T-helper 2 cell treated with Interferon-gamma antibody and Interleukin-4, amounts not matched to agents 100 ng/mL and 5 ng/mL, for 36 hours (primary cell): Measurements from ENCODE around the gene PIGU. TPM values are rescaled to one million over a fixed set of nuclear protein-coding genes. Genes with fewer than 3 reads are reported as not detected.
"Not testable (repeated sequence)": the region's sequence is repeated elsewhere in the genome, so short reads cannot be mapped to it uniquely, and the experiment has no call there.

Source experiments
- intact Hi-C: fragments of 100-400 bp; cut with micrococcal nuclease; formaldehyde crosslinking; loops from one replicate; pipeline ENCODE4 v1.15.1; 2023
- total RNA-seq: library from RNA; stranded (reverse); gene quantifications from 2 replicates; pipeline ENCODE4 v1.2.3, GENCODE V29; 2022

Gene PIGU
- total RNA-seq, 1 donor from 2014 or later: 22.0 TPM

DNA sequence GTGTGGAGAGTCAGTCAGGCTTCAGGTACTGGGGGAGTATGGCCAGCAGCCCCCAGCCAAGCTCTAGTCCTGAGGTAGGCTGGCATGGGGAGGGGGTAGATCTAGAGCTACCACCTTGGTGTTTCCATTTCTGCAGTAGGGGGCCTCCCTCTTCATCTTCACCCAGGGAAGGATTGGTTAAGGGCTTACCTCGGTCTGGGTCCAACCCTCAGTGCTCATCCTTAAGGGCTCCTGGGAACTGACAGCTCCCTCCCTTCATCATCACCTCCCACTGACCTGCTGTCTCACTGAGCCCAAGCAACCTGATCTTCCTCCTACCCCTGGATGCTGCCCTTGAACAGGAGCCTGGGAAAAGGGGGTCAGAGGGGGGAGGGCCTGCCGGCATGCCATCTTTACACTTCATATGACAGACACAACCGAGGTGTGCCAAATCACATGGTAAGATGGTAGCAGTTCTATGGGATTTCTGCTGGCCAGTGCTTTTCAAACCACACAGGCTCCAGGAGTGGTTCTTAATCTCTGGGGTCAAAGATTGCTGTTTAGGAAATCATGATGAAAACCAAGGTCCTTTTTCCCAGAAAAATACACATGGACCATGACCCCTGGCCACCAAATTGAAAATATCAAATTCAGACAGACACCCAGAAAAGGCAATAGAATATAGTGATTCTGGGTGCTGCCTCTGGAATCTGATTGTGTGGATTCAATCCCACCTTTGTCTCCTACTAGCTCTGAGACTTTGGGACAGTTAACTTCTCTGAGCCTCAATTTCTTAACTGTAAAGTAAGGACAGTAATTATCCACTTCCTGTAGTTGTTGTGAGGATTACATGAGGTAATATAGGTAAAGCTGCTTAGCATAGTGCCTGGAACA lies 30.3 kb upstream of the PIGU start:
- intact Hi-C loops: loop anchor here (5.0 kb wide), 2 partner anchors 715 to 910 kb away; partner anchors contain the start of genes RALY and SPAG4

DNA sequence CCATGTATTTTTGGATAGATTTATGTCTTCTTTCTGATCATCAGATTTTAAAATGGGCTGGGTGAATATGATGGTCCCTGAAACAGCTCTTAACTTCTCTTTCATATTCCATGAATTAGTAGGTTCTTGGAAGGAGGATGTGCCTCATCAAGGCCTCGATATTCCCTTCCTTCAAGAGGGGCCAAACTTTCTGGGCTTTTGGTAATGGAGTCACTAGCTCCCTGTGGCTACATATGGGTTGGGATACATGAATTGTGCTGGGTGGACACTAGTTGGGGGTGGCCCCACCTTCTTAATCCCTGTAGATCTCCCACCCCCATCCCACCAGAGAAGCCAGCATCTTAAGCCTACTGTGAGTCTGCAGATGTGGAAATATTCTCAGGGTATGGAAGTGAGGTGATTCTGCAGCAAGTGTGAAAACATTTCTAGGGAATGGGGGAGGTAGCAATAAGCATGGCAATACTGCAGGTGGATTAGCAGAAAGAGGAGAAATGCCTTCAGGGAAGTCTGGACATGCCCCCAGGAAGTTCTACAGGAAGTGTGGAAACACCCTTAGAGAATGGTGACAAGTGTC lies 29.5 kb upstream of the PIGU start:
- intact Hi-C loops: loop anchor here (5.0 kb wide), 2 partner anchors 714 to 911 kb away; partner anchors contain the start of genes RALY and SPAG4

DNA sequence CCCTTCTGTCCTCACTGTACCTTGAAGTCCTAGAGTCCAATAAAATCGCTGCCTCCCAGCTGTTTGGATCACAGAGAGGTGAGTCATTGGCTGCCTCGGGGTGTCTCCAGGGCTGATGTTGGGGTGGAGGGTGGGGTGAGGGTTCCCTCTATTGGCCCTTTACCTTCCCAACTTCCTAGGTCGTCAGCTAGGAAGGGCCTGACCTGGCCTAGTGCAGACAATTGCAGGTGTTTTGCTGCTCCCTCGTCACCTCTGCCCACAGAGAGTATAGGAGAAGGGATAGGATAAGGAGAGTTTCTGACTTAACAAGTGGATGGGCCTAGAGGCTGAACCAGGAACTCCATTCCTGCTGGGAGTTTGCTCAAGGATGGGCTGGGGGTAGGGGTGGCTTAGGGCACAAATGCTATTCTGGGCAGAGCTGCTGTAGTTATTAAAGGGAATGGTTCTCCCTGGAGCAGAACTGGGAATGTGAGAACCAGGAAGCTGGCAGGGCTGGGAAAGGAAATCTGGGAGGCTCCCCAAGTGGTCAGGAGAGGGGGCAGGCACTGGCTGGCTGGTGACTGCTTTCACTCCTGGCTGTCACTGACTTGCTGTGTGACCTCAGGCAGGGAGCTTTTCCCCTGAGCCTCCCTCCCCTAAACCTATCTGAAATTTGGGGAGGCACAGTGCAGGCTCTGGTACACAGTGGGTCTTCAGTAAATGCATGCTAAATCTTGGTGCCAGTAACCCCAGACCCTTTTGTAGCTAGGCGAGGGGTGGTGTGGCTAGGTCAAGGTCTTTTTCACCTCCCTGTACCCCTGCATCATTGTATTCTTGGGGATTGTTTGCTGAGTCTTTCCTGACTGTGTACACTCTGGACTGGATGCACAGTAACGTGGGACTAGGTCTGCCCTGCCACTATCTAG lies 28.8 kb upstream of the PIGU start:
- intact Hi-C loops: loop anchor here (5.0 kb wide), 2 partner anchors 713 to 912 kb away; partner anchors contain the start of genes RALY and SPAG4

DNA sequence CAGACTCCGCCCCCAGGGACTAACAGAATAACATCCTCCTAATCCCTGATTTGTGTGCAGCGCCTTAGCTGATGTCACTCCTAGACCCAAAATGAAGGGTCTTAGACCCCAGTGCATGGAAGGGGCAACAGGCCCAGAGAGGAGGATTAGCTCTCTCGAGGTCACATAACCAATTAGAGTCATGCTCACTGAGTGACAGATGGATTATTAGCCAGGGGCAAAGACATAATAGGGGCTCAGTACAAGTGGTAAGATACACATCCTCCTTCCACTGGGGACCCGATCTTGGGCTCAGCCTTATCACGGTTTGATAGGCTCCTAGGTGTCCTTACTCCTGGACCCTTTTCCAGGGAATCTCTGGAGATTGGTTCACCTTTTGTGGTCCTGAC lies 28.1 kb upstream of the PIGU start:
- intact Hi-C loops: loop anchor here (5.0 kb wide), 2 partner anchors 713 to 912 kb away; partner anchors contain the start of genes RALY and SPAG4

DNA sequence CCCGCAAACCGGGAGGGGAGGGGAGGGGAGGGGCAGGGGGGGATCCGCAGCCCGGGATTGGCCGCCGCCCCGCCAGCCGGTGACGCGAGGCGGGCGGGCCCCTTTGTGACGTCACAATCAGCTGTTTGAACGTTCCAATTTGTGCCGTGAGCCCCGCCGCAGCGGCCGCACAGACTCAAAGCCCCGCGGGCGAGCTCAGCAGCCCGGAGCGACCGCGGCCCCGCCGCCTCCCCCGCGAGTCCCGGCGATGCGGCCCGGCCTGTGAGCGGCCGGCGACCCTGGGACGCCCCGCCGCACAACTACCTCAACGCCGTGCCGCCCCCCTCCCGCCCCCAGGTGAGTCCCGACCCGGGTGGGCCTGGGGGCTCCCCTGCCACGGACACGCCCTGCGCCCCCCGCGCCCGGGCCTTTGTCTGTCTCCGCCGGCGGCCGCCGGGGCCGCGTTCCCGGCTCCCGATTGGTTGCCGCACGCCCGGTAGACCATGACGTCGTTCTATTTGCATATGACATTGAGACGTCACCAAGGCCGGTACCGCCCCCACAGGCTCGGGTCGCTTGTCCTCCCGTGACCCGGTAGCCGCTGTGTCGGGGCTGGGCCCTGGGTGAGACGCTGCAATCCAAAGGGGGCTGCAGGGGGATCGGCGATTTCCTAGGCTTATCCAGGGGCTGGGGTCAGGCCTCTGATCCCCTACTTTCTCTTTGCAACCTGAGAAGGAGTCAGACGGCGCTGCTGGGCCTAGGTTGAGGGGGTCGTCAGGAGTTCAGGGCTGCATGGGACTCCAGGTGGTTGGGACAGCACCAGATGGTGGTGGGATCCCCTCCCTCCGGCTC lies 27.5 kb upstream of the PIGU start, which contains the start of gene TP53INP2:
TSS of gene TP53INP2 (plus strand) at position 168 of the 831 bp plus-strand sequence. CDS start 4,396 bp downstream, outside the sequence.
- intact Hi-C loops: loop anchor here (1.0 to 5.0 kb wide), 3 partner anchors 27 to 913 kb away; partner anchors contain the start of genes PIGU, RALY and SPAG4

DNA sequence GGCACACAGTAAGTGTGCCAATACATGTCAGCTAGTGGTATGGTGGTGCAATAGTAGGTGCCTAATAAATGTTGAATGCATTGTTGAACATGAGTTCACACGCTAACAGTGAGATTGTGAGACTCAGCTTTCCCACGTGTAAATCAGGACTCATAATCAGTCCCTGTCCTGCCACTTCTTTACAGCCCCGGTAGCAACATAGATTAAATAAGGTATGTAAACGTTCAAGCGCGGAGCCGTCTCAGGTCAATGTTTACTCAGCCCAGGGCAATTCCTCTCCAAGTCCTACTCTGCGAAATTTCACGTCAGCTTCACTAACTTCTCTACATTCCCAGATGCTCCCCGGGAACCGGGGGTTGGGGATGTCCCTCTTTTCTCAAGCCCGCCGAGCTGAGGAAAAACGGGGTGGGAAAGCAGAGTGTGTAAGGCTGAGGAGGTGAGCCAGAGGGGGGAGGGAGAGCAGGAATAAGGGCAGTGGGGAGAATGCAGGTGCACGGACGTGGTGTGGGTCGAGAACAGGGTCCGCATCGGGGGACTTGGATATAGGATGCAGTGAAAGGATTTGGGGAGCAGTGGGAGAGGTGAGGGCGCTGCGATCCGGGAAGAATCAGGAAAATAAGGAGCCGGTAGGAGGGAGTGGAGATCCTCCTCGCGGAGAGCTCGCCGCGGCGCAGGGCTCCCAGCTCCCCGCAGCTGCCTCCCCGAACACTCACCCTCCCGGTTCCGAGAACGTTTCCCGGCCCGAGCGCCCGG lies 26.7 kb upstream of the PIGU start:
- intact Hi-C loops: loop anchor here (1.0 kb wide), 2 partner anchors 26 to 145 kb away; partner anchors contain the start of genes MAP1LC3A and PIGU

DNA sequence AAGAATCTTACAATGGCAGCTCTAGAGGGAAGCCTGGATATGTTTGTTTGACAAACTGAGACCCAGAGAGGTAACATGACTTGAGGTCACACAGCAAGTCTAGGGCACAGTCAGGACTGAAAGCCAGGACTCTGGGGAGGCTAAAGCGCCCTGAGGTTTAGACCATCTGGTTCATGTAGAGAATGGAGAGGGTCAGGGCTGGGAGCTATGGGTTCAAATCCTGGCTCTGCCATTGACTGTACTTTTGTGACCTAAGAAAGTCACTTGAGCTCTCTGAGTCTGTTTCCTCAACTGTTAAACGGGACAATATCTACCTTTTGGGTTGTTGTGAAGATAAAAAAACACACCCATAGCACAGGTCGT lies 26.1 kb upstream of the PIGU start:
- intact Hi-C loops: loop anchor here (1.0 kb wide), 1 partner anchor 145 kb away; the partner anchor contains the start of gene MAP1LC3A

DNA sequence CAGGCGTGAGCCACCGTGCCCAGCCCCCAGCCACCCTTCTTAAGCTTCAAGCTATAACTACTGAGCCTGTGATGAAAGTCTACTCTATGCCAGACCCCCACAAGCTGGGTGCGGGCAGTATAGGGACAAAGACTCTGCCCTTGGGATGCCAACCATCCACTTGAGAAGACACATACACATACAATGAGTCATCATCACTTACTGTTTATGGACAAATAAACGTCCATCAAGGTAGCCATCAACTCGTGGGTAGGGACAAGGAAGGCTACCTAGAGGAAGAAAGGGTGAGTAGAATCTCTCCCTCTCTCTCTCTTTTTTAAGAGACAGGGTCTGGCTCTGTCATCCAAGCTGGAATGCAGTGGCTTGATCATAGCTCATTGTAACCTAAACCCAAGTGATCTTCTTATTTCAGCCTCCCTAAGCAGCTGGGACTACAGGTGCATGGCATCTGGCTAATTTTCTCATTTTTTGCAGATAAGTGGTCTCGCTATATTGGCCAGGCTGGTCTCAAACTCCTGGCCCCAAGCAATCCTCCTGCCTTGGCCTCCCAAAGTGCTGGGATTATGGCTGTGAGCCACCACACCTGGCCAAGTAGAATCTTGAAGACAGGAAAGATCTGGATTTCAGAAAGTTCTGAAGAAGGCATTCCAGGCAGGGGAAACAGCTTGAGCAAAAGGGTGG lies 24.7 kb upstream of the PIGU start:
- intact Hi-C loops: no loop called here

DNA sequence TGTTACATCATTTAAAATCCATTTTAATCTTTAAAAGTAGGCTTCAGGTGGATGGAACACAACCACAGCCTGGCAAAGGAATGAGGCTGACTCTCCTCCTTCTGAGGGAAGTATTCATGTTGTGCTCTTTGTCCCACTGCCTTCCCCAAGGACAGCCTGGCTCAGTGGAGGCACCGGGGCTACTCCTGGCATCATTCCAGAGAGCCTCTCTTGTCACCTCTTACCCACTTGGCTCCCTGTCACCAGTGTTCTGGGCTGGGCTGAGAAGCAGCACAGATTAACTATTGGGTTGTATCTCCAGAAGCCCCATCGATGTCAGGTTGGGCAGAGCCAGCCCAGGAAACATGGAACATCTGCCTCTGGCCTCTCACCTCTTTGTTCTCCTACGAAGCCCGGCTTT lies 16.5 kb upstream of the PIGU start:
- intact Hi-C loops: no loop called here

DNA sequence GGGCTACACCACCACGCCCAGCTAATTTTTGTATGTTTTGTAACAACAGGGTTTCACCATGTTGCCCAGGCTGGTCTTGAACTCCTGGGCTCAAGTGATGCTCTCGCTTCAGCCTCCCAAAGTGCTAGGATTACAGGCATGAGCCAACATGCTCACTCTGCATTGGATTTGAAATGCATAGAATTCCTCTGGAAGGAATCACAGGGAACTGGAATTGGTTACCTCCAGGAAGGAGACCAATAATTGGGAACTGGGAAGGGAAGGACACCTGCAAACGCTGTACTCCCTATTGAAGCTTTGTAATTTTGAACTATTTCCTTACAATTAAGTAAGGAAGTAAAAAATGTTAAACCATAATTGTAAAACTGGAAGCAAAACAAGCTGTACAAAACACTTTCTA lies 14.9 kb upstream of the PIGU start:
- intact Hi-C loops: no loop called here

DNA sequence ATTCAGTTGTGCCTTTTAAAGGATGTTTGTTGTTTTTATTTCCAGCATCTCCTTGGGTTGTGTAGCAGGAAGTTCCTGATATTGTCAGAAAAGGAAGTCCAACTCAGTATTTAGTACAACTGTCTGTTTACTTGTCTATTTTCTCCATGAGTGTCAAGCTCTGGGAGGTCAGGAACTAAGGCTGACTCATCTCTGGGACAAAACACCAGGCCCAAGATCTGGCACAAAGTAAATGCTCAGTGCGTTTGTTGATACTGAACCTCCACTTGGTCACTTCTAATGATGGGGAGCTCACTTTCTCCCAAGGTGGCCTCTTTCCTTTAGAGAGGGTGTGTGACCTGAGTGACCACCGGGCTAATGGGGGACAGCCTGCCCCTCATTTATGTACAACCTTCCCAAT lies 12.6 kb upstream of the PIGU start:
- intact Hi-C loops: no loop called here

DNA sequence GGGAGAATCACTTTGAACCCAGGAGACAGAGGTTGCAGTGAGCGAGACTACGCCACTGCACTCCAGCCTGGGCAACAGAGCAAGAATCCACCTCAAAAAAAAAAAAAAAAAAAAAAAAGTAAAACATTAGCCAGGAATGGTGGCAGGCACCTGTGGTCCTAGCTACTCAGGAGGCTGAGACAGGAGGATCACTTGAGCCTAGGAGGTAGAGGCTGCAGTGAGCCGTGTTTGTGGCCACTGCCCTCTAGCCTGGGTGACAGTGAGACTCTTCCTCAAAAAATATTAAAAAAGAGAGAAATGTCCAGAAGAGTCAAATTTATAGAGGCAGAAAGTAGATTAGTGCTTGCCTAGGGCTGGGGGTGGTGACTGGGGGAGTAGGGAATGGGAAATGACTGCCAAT lies 6.8 kb upstream of the PIGU start:
- intact Hi-C loops: no loop called here

DNA sequence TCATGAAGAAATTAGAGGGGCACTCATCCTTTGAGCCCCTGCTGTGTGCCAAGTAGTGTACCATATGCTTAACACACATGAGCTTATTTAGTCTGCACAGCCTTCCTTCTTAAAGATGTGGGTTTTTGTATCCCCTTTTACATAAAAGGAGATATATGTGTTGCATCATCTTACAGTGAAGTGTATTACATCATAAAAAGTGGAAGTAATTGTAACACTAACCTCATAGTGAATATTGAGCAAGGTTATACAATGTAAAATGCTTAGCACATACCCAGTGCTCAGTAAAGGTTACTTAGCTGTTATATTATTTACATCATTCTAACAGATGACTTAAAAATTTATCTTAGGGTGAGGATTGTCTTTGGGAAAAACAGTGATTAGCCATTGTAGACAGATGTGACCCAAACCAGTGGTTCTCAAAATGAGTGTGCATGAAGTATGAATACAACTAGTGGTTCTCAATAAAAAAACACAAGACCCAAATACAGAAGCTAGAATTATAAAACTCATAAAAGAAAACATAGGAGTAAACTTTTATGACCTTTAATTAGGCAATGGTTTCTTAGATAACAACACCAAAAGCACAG lies 3.8 kb upstream of the PIGU start:
- intact Hi-C loops: no loop called here

DNA sequence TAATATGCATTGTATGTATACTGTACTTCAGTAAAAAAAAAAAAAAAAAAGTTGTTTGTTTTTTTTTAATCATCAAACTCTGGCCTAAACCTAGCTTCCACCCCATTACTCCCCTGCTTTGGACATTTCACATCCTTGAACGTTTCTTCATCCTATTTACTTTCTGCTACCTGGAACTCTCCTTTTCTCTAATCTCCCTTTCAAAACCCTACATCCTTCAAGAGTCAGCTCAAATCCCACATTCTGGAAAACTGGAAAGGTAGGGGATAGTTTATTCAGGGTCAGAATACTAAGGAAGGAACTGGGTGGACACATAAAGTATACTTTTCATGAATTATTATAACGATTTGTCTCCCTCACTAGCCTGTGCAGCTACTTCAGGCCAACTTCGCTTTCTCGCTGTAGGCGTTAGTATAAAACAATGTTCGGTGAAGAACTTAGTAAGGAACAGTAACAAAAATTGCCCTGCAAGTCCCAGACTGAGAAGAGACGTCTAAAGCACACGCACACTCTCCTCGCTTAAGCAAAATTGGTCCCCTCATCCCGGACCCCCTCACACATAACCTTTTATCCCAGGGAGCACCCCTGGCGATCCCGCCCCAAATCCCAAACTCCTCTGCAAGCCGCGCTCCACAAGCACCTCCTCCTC lies 775 bp downstream of the PIGU start:
- intact Hi-C loops: loop anchor here (2.0 kb wide), 2 partner anchors 33 to 313 kb away; partner anchors contain the start of gene ITCH

DNA sequence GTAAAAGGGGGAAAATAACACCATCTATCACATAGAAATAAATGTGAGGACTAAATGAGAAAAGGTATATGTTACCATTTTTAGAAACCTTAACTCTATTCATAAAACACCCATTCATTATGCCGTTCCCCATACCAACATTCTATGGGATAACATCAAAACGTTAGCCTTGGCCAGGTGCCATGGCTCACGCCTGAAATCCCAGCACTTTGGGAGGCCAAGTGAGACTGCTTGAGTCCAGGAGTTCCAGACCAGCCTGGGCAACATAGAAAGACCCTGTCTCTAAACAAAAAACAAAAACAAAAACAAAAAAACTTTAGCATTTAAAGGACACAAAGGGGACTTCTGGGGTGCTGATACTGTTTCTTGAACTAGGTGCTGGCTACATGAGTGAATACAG lies 1.3 kb downstream of the PIGU start:
- intact Hi-C loops: no loop called here

DNA sequence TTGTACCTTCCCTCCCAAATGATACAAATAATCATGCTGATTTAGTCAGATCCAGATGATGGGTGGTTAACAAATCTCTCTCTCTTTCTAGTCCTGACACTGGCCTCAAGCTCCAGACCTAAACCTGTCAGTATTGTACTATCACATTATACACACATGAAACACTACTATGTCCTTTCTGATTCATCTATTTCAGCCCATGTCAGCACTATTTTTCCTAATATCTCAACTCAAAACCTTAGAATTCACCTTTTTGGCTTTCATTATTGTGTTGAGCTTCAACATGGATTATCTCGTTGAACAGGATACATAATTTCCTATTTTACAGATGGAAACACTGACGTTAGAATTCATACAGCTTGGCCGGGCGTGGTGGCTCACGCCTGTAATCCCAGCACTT lies 3.5 kb downstream of the PIGU start:
- intact Hi-C loops: no loop called here

DNA sequence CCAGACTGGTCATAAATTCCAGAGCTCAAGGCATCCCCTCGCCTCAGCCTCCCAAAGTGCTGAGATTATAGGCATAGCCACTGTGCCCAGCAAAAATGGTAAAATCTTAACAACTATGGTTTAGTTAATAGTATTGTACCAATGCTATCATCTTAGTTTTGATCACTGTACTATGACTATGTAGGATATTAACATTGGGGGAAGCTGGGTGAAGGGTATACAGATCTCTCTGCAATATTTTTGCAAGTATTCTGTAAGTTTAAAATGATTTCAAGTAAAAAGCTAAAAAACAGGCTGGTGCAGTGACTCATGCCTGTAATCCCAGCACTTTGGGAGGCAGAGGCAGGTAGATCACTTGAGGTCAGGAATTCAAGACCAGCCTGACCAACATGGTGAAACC lies 7.8 kb downstream of the PIGU start:
- intact Hi-C loops: no loop called here

DNA sequence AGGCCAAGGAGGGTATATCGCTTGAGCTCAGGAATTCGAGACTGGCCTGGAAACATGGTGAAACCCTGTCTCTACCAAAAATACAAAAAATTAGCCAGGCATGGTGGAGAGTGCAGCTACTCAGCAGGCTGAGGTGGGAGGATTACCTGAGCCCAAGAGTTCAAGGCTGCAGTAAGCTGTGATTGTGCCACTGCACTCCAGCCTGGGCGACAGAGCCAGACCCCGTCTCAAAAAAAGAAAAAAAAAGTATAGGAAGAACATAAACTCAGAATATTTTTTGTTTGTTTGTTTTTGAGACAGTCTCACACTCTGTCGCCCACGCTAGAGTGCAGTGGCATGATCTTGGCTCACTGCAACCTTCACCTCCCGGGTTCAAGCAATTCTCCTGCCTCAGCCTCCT lies 12.1 kb downstream of the PIGU start:
- intact Hi-C loops: not testable (repeated sequence)
